Raji (cell line): ENCODE results near the gene RPTOR.

Experiments used
- POLR2A ChIP-seq: IDR thresholded peaks from 2 replicates; pipeline ENCODE4 v1.6.1; 2011; ENCODE audit warnings: low read depth, low read length, control low read depth; ENCODE audit not compliant: insufficient read depth

RPTOR gene

GRCh38 chr17:81013642-81014041 lies 469.0 kb downstream of the RPTOR start:
- TF ChIP-seq POLR2A, result no peak

- no peak for TF ChIP-seq POLR2A
Measured at GRCh38 chr17:81015136-81015535, 470.5 kb downstream of the RPTOR start.
